Measurements from ENCODE around the gene CRIP3.
"Not testable (repeated sequence)": the region's sequence is repeated elsewhere in the genome, so short reads cannot be mapped to it uniquely, and the experiment has no call there.

CRIP3 gene

GRCh38 chr6:43304882-43305281, 3.7 kb downstream of the CRIP3 start:
- no peak for DNase-seq

GRCh38 chr6:43304361-43304760, 4.3 kb downstream of the CRIP3 start:
- no peak for DNase-seq

GRCh38 chr6:43303751-43304331, 4.8 kb downstream of the CRIP3 start:
- DNase-seq = no peak

GRCh38 chr6:43303006-43303405, 5.6 kb downstream of the CRIP3 start:
- not testable (repeated sequence) for DNase-seq

- no peak for DNase-seq
These were observed 6.5 kb downstream of the CRIP3 start for GRCh38 chr6:43302126-43302525.

- DNase-seq = no peak
These were observed 7.3 kb downstream of the CRIP3 start for GRCh38 chr6:43301081-43301870.

- DNase-seq = no peak
These were observed 9.0 kb downstream of the CRIP3 start for GRCh38 chr6:43299338-43300293.

GRCh38 chr6:43298565-43299337, 9.9 kb downstream of the CRIP3 start:
- no peak for DNase-seq

GRCh38 chr6:43297644-43298564, 10.7 kb downstream of the CRIP3 start, which contains the start of gene SLC22A7:
Gene SLC22A7 (plus strand): TSS chr6:43298260. CDS start chr6:43298359, 99 bp downstream.
- DNase-seq = no peak

GRCh38 chr6:43296780-43297497, 11.7 kb downstream of the CRIP3 start:
- DNase-seq = no peak

- DNase-seq = no peak
These were observed 13.2 kb downstream of the CRIP3 start for GRCh38 chr6:43295456-43295855.

GRCh38 chr6:43294536-43294935, 14.1 kb downstream of the CRIP3 start:
- DNase-seq = no peak

- no peak for DNase-seq
These were observed 14.9 kb downstream of the CRIP3 start for GRCh38 chr6:43293698-43294097.

GRCh38 chr6:43292763-43293318, 15.8 kb downstream of the CRIP3 start:
- DNase-seq = no peak

- no peak for DNase-seq
These were observed 16.3 kb downstream of the CRIP3 start for GRCh38 chr6:43292341-43292740.

GRCh38 chr6:43291708-43292107, 16.9 kb downstream of the CRIP3 start:
- DNase-seq = no peak

- DNase-seq = no peak
These were observed 17.7 kb downstream of the CRIP3 start for GRCh38 chr6:43290905-43291355.

GRCh38 chr6:43290339-43290904, 18.2 kb downstream of the CRIP3 start:
- DNase-seq = no peak

GRCh38 chr6:43287717-43288679, 20.6 kb downstream of the CRIP3 start:
- no peak for DNase-seq

Data from NCI-H2171 (cell line).